Epithelial cell of esophagus (primary cell): Measurements from ENCODE around the gene FNIP2.
"Not testable (repeated sequence)": the region's sequence is repeated elsewhere in the genome, so short reads cannot be mapped to it uniquely, and the experiment has no call there.

Experiments
- DNase-seq: peaks from one replicate; pipeline ENCODE4 v3.0.0; 2010; ENCODE audit warnings: low read depth
- H3K4me3 ChIP-seq: 2 replicates; pipeline ENCODE4 v1.5.1; 2011; ENCODE audit warnings: mild to moderate bottlenecking, low read length, control low read depth
- TF ChIP-seq, protein P1 (sequence below): IDR thresholded peaks from 2 replicates; pipeline ENCODE4 v1.5.1; 2011; ENCODE audit warnings: low read depth, mild to moderate bottlenecking, low read length, control low read depth, inconsistent platforms; ENCODE audit not compliant: insufficient read depth; ENCODE audit errors: missing control alignments

The FNIP2 gene

DNA sequence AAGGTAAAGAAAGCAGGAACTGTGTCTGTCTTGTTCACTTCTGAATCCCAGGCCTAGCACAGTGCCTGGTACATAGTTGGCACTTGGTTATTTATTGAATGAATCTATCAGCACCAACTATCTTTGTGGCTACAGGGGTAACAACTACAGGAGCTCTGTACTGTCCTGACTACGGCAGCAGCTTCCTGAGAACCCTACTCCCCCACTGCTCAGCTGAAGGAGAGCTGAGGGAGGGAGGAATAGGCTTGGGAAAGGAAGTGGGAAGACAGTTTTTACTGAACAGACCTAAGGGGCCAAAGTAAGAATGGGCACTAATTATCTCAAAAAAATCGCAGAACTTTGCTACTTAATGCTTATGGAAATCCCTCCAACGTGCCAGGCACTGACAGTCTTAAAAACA, 178.0 kb downstream of the FNIP2 start:
- TF ChIP-seq, protein P1, sequence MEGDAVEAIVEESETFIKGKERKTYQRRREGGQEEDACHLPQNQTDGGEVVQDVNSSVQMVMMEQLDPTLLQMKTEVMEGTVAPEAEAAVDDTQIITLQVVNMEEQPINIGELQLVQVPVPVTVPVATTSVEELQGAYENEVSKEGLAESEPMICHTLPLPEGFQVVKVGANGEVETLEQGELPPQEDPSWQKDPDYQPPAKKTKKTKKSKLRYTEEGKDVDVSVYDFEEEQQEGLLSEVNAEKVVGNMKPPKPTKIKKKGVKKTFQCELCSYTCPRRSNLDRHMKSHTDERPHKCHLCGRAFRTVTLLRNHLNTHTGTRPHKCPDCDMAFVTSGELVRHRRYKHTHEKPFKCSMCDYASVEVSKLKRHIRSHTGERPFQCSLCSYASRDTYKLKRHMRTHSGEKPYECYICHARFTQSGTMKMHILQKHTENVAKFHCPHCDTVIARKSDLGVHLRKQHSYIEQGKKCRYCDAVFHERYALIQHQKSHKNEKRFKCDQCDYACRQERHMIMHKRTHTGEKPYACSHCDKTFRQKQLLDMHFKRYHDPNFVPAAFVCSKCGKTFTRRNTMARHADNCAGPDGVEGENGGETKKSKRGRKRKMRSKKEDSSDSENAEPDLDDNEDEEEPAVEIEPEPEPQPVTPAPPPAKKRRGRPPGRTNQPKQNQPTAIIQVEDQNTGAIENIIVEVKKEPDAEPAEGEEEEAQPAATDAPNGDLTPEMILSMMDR = no peak
- no peak overlapping the region for H3K4me3 ChIP-seq
- no peak for DNase-seq

DNA sequence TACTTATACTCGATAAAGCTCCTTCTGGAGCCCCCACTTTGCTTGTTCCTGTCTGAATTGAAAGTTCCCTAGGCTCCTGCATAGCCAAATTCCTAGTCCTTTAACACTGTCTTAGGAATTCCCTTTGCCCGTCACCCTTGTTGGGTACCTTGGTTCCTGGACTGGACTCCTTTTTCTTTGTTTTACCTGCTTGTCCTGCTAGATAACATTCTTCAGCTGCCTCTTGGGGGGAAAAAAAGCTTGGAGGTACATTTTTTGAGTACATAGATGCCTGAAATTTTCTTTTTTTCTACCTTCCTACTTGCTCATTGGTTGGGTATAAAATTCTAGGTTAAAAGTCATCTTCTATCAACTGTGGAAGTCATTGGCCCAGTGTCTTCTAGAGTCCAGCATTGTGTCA, 179.2 kb downstream of the FNIP2 start:
- no peak for DNase-seq
- H3K4me3 ChIP-seq = no peak overlapping the region
- TF ChIP-seq, protein P1 = no peak

GRCh38 chr4:158949099-158949498, 180.3 kb downstream of the FNIP2 start:
- peak; percentile 67 for DNase-seq
- no peak overlapping the region for H3K4me3 ChIP-seq
- TF ChIP-seq, protein P1 = no peak

GRCh38 chr4:158952221-158952774, 183.5 kb downstream of the FNIP2 start:
- not testable (repeated sequence) for H3K4me3 ChIP-seq, DNase-seq

GRCh38 chr4:158956345-158956744, 187.5 kb downstream of the FNIP2 start:
- DNase-seq, H3K4me3 ChIP-seq: not testable (repeated sequence)

DNA sequence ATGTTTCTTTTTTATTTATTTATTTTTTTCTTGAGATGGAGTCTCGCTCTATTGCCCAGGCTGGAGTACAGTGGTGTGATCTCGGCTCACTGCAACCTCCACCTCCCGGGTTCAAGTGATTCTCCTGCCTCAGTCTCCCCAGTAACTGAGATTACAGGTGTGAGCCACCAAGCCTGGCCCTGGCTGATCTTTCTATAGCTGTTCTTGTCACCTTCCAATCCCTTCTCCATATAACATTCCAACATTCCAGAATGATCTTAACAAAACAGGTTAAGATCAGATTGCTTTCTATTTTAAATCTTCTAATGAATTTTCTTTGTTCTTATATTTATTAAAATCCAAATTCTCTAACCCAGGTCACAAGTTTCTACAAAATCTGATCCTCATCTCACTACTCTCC, 188.1 kb downstream of the FNIP2 start:
- H3K4me3 ChIP-seq, DNase-seq: not testable (repeated sequence)
